Right cardiac atrium (tissue), 5 donors: Measurements from ENCODE around the gene FAM111A. TPM values are rescaled to one million over a fixed set of nuclear protein-coding genes. Genes with fewer than 3 reads are reported as not detected.

ENCODE experiments used
- ATAC-seq, 2 donors: fragments of 200-7000 bp; cut with Tn5 transposase; one replicate each; pipeline versions ENCODE4 v1.8.0 to v1.9.1; 2020; ENCODE audit warnings: moderate library complexity in 2 of 2, mild to moderate bottlenecking in 1 of 2
- DNase-seq, 3 donors: peaks; one replicate each; pipeline ENCODE4 v3.0.0-alpha.2; 2020
- H3K27ac ChIP-seq: one replicate; pipeline ENCODE4 v1.5.1; 2013; ENCODE audit warnings: mild to moderate bottlenecking, low read length, control low read depth, moderate library complexity
- H3K27me3 ChIP-seq: one replicate; pipeline ENCODE4 v1.6.1; 2013; ENCODE audit not compliant: control insufficient read depth, insufficient read depth
- H3K4me1 ChIP-seq: one replicate; pipeline ENCODE4 v1.6.1; 2013; ENCODE audit warnings: low read length; ENCODE audit not compliant: control insufficient read depth, insufficient read depth
- H3K4me3 ChIP-seq: one replicate; pipeline ENCODE4 v1.5.1; 2013; ENCODE audit warnings: low read length, control low read depth
- H3K9me3 ChIP-seq: one replicate; pipeline ENCODE4 v1.6.1; 2013; ENCODE audit warnings: low read length; ENCODE audit not compliant: control insufficient read depth
- WGBS: extraction: QIAGEN DNeasy Blood & Tissue Kit; methylation state at CpG from one replicate; pipeline ENCODE4 v1.1.7; 2013; 5-methylcytosine and 5-hydroxymethylcytosine counted together
- intact Hi-C, 4 donors: fragments of 100-400 bp; cut with DNase I; formaldehyde crosslinking; loops; one replicate each; pipeline versions ENCODE4 v1.11.0 to v1.14.0; 2022 to 2023
- polyA plus RNA-seq: library from polyadenylated mRNA; stranded (reverse); fragments of 200-250 nt; gene quantifications from one replicate; pipeline ENCODE4 v1.2.3, GENCODE V29; 2013
- total RNA-seq, 4 donors: library from RNA; stranded (reverse); fragmentation: NEBNext Ultra II Directional; extraction: Animal tissue kit (Norgen Biotek cat#: 25700); gene quantifications; one replicate each; pipeline ENCODE4 v1.2.1, GENCODE V29; 2021
- donor health status: healthy with polysubstance abuse.
- donor health status: DM: no; HTN: yes; CAD: no.
- donor health status: DM: no; HTN: no; CAD: no.
- donor health status: DM: no; HTN: yes; CAD: no; lungs with severe emphysema.
- donor health status: DM: yes; HTN: yes; CAD: no.

FAM111A gene
- total and polyA plus RNA-seq, 5 donors, result 7.0 to 12.2 (median 10.4) TPM

GRCh38 chr11:59191890-59192289 is 49.2 kb downstream of the FAM111A start:
- Histone ChIP-seq H3K9me3 (no peaks in the 10 kb centered on the region), H3K27ac (no peak overlapping the region), H3K4me3 (no peak overlapping the region), H3K4me1 (peaks cover 5% of the 10 kb centered on the region), H3K27me3 (no peaks in the 10 kb centered on the region)
- ATAC-seq (no peak), DNase-seq (no peak)
- WGBS, result 88% methylated on average over 8 of the region's 8 CpGs
- intact Hi-C loops, result no loop called here

- Histone ChIP-seq H3K9me3 (no peaks in the 10 kb centered on the region), H3K27ac (no peak overlapping the region), H3K4me3 (no peak overlapping the region), H3K27me3 (no peaks in the 10 kb centered on the region), H3K4me1 (peaks cover 5% of the 10 kb centered on the region)
- no peak for DNase-seq
- 88% methylated on average over 4 of the region's 4 CpGs for WGBS
- intact Hi-C loops, result no loop called here
- no peak for ATAC-seq
These were observed 49.9 kb downstream of the FAM111A start for GRCh38 chr11:59192446-59193020.

DNA sequence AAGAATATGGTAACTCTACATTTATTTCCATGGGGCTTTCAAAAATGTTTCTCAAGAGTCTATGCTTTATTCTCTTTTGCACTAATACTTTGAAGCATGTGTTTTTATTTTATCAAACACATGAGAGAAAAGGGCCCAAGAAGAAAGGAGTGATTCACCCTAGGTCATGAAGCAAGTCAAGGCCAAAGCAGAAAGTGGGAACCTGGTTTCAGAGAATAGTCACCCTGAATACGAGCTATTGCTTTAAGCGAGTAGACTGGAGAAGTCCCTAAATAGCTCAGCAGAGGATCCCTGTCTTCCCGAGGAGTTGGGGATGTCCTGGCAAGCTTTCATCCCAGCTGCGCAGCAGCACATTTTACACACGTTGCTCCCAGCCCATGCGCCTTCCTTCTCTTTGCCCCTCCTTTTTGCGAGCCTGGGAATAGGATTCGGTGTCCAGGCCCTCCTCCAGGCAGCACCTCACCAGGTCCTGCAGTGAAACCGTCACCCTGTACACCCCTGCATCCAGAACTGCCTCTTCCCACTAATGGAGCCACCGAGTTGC is 51.0 kb downstream of the FAM111A start:
- DNase-seq (no peak), ATAC-seq (no peak)
- peaks cover 5% of the 10 kb centered on the region for H3K4me1 ChIP-seq
- H3K4me3 ChIP-seq, result no peak overlapping the region
- no peaks in the 10 kb centered on the region for H3K9me3 ChIP-seq
- intact Hi-C loops, result no loop called here
- H3K27ac ChIP-seq, result no peak overlapping the region
- WGBS, result 85% methylated on average over 10 of the region's 10 CpGs
- no peaks in the 10 kb centered on the region for H3K27me3 ChIP-seq

GRCh38 chr11:59195586-59195985 is 52.9 kb downstream of the FAM111A start:
- ATAC-seq (no peak), DNase-seq (no peak)
- Histone ChIP-seq H3K27me3 (no peaks in the 10 kb centered on the region), H3K4me1 (no peaks in the 10 kb centered on the region), H3K27ac (no peak overlapping the region), H3K9me3 (no peaks in the 10 kb centered on the region), H3K4me3 (no peak overlapping the region)
- intact Hi-C loops, result no loop called here
- WGBS, result 78% methylated on average over 4 of the region's 4 CpGs

GRCh38 chr11:59196777-59197176 is 54.1 kb downstream of the FAM111A start:
- Histone ChIP-seq H3K4me3 (no peak overlapping the region), H3K9me3 (no peaks in the 10 kb centered on the region), H3K27ac (no peak overlapping the region), H3K27me3 (no peaks in the 10 kb centered on the region), H3K4me1 (no peaks in the 10 kb centered on the region)
- WGBS, result 92% methylated on average over 2 of the region's 2 CpGs
- DNase-seq, result no peak
- ATAC-seq, result no peak
- intact Hi-C loops, result no loop called here

DNA sequence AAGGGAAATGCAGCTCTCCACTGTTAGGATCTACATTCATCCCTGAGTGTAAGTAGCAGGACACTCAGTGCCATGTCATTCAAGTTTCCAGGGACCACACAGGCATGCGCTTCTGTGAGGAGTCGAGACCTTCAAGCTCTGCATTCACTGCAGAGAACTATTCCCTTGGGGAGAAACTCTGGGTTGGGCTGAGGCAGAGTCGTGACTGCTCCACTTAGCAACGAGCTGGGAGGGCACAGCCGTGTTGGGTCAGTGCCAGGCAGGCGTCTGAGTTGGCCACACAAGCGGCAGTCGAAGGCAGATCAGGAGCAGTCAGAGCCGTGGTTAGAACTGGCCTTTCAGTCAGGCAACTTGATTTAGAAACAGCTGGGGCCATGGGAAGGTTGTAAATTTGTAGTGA is 55.3 kb downstream of the FAM111A start:
- Histone ChIP-seq H3K27ac (no peak overlapping the region), H3K27me3 (no peaks in the 10 kb centered on the region), H3K4me1 (no peaks in the 10 kb centered on the region), H3K4me3 (no peak overlapping the region), H3K9me3 (no peaks in the 10 kb centered on the region)
- WGBS, result 22% methylated on average over 9 of the region's 9 CpGs
- DNase-seq, result peak; percentile 89 to 95 (median 93)
- intact Hi-C loops, result no loop called here
- peak; percentile 92 to 93 for ATAC-seq

DNA sequence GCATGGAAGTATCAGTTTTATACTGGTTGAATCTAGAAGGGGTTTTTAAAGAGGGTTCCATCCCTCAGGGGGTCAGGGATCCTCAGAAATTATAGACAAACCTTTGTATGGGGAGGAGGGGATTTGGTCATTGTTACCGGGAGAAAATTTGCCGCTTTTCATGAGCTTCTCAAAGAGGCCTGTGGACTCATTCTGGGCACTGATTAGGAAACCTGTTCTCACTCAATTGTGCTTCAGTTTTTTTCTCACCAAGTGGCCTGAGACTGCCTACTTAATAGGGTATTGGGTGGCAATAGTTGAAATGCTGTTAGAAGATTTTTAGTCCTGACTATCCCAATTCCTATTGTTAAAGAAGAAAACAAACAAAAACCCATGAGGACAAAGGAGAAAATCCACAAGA is 56.1 kb downstream of the FAM111A start:
- H3K4me3 ChIP-seq, result no peak overlapping the region
- WGBS, result 86% methylated on average over 2 of the region's 2 CpGs
- H3K9me3 ChIP-seq, result no peaks in the 10 kb centered on the region
- no peak overlapping the region for H3K27ac ChIP-seq
- no peaks in the 10 kb centered on the region for H3K27me3 ChIP-seq
- H3K4me1 ChIP-seq, result no peaks in the 10 kb centered on the region
- intact Hi-C loops, result no loop called here
- no peak for DNase-seq
- ATAC-seq, result no peak

DNA sequence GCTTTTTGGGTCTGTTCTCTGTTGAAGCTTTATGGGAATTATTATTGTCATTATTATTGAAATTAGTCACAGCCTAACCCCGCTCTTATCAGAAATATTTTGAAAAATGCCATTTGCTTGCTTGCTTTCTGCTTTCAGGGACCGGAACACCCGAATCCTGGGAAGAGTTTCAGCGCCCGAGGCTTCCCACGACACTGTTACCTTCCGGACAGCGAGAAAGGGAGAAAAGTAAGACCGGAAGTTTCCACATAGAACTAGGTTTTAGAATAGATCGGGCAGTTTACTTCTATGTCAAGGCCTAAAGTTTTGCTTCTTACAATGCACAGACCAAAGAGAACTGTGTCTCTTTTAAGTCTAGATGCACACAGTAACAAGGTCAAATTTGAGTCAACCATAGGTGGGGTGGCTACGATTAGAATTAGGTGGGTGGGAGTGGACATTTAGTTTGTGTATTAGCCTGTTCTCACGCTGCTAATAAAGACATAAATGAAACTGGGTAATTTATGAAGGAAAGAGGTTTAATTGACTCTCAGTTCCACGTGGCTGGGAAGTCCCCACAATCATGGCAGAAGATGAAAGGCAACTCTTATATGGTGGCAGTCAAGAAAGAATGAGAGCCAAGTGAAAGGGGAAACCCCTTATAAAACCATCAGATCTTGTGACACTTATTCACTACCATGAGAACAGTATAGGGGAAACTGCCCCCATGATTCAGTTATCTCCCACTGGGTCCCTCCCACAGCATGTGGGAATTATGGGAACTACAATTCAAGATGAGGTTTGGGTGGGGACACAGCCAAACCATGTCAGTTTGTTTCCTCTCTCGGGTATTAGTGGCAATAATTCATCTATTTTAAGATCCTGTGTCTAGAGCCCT is 57.1 kb downstream of the FAM111A start:
- H3K9me3 ChIP-seq, result no peaks in the 10 kb centered on the region
- intact Hi-C loops, result loop anchor here in 2 of 4 donors (10.0 kb wide), 1 partner anchor 85 kb away; no protein-coding TSS in a partner anchor
- H3K4me1 ChIP-seq, result no peaks in the 10 kb centered on the region
- DNase-seq (no peak), ATAC-seq (no peak)
- H3K27ac ChIP-seq, result no peak overlapping the region
- 80% methylated on average over 14 of the region's 14 CpGs for WGBS
- no peak overlapping the region for H3K4me3 ChIP-seq
- no peaks in the 10 kb centered on the region for H3K27me3 ChIP-seq

DNA sequence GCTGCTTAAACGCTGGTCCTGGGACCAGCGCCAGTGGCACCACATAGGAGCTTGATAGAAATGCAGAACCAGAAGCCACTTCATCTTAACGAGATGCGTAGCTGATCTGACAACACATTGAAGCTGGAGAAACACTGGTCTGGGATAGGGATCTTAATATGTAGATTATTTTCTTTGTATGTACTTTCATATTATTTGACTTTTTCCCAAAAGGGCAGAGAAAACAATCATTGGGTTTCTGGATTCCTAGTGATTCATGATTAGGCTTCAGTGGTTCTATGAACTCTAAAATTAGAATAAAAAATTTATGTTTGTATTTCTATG is 57.7 kb downstream of the FAM111A start:
- ATAC-seq, result no peak
- intact Hi-C loops, result loop anchor here in 2 of 4 donors (10.0 kb wide), 1 partner anchor 84 kb away; no protein-coding TSS in a partner anchor

DNA sequence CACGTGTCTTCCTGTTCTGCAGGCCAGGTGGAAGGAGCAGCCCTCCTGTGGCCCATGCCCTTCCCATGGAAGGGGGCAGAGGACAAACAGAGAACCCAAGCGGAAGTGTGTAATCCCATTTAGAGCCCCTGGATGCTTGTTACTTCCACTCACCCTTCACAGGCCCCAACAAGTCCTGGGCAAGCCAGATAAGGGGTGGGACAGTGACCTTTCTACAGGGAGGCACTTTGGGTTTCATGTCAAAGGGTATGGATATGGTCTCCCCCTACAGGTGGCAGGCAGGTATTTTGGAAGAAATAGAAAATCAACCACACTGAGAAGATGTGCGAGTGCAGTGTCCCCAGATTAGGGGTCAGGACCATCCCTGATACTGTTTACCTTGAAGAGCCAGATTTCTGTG is 58.7 kb downstream of the FAM111A start:
- ATAC-seq (no peak), DNase-seq (no peak)
- no peaks in the 10 kb centered on the region for H3K27me3 ChIP-seq
- H3K4me3 ChIP-seq, result no peak overlapping the region
- intact Hi-C loops, result loop anchor here in 2 of 4 donors (10.0 kb wide), 1 partner anchor 83 kb away; no protein-coding TSS in a partner anchor
- 93% methylated on average over 3 of the region's 3 CpGs for WGBS
- no peak overlapping the region for H3K27ac ChIP-seq
- no peaks in the 10 kb centered on the region for H3K4me1 ChIP-seq
- H3K9me3 ChIP-seq, result no peaks in the 10 kb centered on the region

More for the DNA sequence above, 57.7 kb downstream of the FAM111A start:
- no peak overlapping the region for H3K4me3 ChIP-seq
- H3K9me3 ChIP-seq, result no peaks in the 10 kb centered on the region
- 37% methylated on average over 4 of the region's 4 CpGs for WGBS
- DNase-seq, result no peak
- no peaks in the 10 kb centered on the region for H3K4me1 ChIP-seq
- no peak overlapping the region for H3K27ac ChIP-seq
- no peaks in the 10 kb centered on the region for H3K27me3 ChIP-seq
